GDM1 (cell line): ENCODE results near the gene ZBTB20.
A peak's percentile ranks its signal among the peaks of the same experiment; 100 is the strongest.

Experiments used
- DNase-seq: peaks from one replicate; lab custom pipeline; 2025; lab: John Stamatoyannopoulos, UW

ZBTB20 gene

DNA sequence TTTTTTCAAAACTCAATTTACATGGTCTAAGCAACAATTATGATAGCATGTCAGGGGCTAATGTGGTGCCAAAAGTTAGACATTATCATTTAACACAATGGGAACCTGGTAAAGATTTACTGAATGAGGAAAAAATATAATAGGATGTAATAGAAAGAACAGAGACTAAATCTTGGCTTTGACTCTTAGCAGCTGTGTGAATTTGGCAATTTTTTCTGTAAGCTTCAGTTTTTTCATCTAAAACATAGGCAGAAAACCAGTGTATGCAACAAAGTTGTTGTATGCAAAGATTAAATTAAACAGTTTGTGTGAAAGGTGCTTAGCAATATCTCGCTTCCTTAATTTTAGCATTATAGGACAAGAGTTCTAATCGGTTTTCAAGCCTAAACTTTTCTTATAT lies 57.6 kb downstream of the ZBTB20 start:
- no peak for DNase-seq

DNA sequence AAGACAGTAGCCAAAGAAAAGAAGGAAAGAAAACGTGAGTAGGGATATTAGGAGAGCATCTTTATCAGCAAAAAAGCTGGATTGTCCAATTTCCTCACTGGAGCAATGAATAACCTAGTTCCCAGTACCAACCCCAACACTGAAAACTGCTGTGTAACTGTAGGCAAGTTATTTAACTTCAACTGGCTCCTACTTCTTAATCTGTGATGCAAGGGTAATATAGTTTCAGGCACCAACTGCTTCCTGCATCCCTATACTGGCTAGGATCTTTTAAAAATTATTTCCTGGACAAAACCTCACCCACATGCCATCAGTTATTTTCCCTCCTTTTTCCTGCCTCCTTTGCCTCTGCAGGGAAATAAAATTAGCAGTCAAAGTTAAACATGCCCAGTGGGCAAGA lies 59.6 kb downstream of the ZBTB20 start:
- no peak for DNase-seq

DNA sequence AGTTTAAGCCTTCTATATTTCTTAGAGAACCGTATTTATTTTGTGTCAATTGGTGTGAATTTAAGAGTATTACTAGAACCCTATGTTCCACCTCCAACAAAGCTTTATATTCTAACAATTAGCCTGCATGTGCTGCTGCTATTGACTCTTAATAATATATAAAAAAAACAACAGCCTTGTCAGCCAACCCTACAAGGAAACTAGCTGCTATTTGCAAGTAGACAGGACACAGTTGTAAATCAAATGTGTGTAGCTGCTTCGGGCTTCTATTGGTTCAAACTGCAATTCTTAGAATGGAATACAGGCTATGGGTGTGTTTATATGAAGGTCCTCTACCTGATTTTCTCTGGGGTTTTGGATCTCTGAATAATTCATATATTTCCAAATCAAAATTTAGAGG lies 60.7 kb downstream of the ZBTB20 start:
- DNase-seq = no peak

DNA sequence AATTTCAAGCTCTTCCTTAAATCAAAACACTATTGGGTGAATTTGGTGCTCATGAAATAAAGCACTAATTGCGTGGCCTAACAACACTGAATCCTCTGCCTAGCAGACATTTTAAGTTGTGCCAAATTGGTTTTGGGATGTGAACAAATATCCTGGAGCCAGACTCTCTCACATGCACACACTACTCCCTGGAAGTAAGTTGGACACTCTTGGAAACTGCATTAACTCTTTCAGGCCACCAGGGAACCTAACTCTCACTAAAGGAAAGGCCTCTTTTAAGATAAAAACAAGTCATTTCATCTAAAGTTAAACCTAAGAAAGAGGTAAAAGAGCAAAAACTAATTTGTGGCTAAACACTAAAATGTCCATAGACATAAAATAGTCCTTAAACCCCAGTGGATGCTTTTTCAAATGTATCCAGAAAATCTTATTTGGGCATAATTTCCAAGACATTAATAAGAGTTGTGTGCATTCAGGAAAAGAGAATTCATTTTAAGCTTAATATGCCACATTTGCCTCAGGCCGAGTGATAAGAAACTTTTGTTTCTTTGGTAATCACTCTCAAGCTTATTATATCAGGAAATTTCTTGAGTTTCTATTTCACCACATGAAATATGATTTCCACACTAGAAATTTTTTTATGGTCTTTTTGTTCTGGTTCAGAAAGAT lies 61.8 kb downstream of the ZBTB20 start:
- DNase-seq = no peak

DNA sequence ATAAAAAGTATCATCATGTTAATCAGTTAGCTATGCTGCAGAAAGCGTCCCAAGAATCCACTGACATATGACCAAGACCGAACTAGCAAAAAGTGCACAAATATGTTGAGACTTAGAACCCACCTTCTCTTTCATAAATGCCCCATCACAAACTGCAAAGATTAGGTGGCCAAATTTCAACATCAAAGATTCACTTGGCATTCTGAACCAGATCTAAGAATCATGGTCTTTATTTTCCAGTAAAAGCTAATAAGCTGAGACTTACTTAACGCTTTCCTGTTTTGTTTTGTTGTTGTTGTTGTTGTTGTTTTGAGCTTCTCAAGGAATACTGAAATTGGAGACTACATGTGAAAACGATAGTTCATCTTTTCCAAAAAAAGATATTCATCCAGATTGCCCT lies 62.4 kb downstream of the ZBTB20 start:
- no peak for DNase-seq

DNA sequence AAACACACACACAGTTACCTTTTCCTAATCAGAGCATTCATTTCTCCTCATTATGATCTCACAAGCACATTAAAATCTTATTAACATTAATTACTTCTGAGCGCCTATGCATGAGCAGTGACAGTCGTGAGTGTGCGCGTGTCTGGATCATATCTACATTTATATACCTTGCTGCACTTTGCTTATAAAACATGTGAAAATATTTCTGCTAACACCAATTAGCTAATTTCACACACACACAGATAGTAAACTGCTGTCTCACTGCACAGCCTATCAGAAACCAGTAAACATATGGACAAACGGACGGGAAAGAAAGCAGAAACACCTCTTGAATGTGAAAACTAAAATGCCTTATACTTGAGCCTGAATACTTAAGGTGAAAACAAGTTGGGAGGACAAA lies 64.8 kb downstream of the ZBTB20 start:
- DNase-seq = no peak

DNA sequence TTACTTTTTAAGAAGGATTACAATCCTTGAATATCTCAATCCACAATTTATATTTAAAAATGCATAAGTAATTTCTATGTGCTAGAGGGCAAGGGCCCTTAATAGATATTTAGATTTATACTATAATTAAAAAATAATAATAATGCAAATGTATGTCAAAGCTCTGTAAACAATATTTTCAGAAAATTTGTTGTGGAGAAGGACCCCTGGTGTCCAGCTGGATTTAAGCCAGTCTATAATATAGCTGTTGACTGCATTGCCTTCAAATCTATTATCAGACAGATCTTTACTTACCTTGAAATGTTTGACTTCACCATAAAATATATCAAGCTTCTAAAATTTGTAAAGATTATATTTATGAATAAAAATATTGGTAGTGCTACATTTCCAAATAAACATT lies 65.6 kb downstream of the ZBTB20 start:
- no peak for DNase-seq

DNA sequence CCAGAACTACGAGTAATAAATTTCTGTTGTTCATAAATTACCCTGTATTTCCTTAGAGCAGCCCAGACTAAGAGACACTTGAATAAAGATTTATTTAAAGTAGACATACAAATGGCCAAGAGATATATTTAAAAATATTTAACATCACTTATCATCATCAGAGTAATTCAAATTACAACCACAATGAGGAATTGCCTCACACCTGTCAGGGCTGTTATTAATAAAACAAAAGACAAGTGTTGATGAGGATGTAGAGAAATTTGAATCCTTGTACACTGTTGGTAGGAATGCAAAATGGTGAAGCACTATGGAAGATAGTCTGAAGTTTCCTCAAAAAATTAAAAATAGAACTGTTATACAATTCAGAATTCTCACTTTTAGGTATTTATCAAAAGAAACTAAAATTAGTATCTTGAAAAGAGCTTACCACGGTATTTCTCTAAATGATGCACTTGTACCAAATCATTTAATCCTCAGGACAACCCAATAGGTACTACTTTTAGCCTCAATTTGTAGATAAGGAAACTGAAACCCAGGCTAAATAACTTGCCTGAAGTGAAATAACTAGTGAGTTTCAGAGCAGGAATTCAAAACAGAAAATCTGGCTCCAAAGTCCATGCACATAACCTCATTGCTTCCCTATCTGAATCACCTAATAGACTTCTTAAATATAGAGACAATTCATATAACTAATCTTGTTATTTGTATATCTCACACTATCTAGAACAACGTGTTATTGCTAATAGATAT lies 69.4 kb downstream of the ZBTB20 start:
- no peak for DNase-seq

DNA sequence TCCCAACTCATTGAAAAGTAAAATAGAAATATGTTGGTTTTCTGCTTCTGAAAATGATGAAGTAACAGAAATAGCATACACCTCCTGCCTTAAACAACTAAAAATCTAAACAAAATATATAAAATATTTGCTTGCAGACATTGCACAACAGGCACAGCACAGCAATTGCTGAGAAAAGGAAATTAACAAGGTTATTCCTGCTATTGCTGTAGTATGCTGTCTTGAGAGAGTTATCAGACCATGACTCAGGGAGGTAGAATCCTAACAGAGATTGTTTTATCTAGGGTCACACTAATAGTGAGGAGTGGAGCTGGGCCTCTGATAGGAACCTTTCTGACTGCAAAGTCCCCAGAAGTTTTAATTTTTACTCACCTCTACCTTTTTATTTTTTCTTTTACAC lies 72.6 kb downstream of the ZBTB20 start:
- no peak for DNase-seq

DNA sequence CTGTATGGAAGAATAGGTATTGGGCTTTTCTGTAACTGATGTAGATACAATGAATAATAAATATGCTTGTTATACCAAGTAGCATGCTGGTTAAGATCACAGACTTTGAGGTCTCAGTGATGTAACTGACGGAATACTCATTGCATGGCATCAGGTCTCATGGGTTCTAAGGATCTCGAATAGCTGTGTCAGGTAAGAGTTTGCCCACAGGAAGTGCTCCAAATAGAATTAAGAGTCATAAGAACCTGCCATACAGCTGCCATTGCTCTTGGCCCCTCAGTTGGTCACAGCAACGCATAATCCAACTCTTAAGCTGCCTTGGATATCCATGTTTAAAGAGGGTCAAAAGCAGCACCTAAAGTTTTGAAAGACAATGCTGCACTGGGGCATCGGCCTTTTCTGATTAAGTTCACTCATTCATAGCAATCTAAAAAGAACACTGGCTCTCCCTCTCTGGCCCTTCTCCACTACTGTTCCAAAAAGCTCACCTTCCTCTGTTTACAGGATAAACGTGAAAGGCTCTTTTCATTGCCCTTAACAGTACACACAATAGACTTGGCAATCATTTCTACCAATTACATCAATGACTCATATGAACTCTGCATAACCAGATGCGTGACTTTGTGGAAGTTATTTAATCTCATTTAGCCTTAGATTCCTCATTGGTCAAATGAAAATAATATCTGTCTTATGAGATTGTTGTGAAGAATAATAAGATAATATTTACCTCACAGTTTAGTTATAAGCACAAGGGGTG lies 74.6 kb downstream of the ZBTB20 start:
- no peak for DNase-seq

DNA sequence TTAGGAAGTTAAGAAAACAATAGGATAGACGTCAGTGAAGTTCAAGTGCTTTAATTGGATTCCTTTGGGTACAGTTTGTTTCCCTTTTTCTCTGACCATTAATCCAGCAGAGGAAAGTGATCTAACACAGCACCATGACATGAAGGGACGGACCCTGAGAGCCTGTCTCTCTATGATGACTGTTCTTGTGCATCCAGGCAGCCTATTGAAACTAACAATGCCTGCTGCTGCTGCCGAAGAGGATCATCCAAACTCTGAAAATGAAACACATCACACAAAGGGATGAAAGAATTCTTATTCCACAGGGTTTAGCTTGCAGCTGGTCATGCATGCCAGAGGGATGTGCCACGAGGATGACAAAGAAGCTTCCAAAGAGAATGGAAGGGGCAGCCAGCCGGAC lies 75.5 kb downstream of the ZBTB20 start:
- DNase-seq = no peak

DNA sequence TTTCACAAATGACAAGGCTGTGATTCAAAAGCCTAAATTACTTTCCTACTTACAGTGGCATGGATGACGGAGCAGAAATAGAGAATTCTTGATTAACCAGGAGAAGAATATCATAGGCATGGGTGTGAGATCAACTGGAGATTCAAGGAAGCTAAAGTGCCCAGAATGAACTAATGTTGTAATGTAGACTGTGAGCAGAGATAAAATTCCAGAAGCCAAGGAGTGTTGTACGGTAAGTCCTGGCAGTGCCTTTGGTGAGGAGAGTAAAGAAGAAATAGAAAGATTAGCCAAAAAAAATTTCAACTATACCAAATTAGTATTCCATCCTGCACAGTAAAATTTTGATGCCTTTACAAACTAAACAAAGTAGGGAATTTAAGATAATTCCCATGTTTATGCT lies 75.9 kb downstream of the ZBTB20 start:
- DNase-seq = no peak

DNA sequence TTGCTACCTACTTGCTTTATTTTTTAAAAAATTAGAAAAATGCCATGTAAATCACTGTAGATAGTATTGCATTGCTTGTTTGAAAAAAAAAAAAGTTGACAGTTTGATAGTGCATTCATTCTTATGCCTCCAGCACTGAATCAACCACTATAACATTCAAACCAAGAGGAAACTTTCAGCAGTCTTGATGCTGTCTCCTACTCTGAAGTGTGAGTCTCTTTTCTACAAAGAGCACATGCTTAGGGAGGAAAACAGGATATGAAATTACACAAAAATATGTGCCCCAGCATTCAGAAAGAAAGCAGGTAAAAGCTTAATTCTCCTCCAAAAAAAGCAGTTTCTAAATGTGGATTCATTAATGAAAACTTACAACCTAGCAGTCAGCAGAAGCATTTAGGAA lies 78.3 kb downstream of the ZBTB20 start:
- no peak for DNase-seq

DNA sequence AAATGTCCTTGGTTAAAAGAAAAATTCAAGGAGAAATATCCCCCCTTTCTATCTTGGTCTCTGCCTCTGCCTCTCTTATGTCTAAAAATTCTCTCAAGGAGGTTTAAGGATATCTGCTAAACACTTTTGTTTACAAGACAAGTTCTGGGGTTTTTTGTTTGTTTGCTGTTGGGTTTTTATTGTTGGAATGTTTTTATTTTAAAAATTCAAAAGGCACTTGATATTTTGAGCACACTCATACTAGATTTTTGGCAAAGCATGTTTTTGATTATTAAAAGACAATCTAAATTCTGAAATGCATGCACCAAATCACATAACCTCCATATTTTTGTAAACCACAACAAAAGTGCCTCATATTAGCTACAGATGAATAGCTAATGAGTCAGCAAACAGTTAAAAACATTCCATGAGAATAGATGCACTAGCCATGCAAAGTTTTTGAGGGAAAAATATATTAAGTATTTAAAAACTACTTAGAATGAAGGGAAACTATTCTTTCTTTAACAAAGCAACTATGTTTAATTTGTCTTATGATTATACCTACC lies 84.6 kb downstream of the ZBTB20 start:
- DNase-seq = no peak

DNA sequence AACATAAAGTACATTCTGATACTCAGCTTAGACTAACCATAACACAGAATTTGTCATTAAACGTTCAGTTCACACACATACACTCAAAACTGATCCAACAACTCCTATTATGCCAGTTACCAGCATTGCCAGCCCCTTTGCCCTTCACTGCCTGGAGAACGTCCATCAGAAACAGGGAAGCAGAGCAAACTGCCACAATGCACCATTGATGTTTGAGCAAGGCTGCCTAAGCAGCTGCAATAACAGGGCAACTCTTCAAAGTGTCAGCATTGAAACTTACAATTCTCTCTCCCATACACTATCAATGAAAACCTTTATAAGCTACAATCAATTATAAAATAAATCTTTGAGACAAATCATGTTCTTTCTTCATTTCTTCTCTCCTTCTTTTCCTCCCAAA lies 85.1 kb downstream of the ZBTB20 start:
- no peak for DNase-seq

DNA sequence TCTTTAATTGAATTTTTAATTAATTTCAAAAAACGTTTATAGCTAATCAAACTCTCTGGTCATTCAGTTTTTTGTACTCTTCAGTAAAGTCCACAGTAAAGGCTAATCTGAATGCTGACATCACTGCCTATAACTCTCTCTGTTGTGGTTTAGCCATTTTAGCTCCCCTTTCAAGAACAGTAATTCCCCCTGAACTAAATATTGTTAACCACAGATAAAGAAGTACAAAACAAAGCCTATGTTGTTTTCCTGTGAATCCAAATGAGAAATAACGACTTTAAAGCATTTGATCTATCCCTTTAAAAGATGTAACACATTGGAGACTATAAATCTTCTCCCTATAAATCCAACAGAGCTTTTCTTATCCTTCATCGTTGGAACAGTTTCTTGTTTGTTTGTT lies 94.2 kb downstream of the ZBTB20 start:
- no peak for DNase-seq

DNA sequence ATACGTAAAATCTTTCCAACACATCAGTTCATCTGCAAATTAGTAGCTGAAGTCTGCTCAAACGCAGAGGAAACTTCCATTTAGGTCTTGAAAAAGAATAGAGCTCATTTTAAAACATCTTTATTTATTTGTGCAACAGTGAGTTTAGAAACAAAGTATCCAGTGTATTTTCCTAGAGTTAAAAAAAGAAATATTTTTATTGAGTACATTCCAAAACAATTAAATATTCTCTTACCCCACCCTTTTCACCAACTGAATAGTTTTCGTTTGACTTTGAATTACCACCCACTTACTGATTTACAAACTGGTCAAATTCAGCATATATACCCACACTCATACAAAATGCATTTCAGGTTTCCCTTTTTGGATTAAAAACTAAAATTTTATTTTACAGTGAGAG lies 104.7 kb downstream of the ZBTB20 start:
- no peak for DNase-seq

DNA sequence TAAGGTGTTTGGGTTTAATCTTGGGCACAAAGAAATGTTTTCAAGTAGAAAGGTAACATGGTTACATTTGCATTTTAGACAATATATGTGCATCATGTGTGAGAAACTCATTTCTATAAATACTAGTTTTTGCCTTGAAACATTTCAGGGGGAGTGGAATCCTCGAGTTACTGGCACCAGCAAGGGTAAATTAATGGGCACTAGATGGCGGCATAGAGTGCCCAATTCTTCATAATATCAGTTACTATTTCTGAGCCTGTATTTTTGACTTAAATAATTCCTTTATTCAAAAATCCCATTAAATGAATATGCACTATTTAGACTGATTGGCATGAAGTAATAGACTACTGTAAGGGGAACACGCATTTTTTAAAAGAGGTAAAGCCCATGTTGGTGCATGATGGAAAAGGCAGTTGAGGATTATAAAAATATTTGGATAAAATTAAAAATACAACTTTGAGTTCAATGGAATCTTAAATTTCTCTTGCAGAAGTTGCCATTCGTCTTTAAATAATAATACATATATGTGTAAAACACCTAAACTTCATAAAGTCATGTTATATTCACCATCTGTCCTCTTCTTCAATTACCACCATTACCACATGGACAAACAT lies 106.3 kb downstream of the ZBTB20 start:
- peak; percentile 1 for DNase-seq

DNA sequence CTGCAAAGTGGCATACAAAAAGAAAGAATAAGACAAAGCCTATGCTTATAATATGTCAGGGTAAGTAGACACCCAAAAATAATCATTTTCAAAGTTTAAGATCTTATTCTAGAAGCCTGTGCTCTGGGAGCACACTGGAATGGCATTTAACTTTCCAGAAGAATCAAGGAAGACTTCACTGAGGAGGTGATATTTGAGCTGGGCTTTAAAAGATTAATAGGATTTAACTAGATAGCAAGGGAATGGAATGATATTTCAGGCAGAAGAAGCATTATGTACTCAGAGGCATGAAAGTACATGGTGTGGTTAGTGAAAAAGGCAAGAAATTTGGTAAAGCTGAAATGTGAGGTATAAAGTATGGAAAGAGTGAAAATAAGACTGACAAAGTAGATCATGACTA lies 106.8 kb downstream of the ZBTB20 start:
- no peak for DNase-seq

DNA sequence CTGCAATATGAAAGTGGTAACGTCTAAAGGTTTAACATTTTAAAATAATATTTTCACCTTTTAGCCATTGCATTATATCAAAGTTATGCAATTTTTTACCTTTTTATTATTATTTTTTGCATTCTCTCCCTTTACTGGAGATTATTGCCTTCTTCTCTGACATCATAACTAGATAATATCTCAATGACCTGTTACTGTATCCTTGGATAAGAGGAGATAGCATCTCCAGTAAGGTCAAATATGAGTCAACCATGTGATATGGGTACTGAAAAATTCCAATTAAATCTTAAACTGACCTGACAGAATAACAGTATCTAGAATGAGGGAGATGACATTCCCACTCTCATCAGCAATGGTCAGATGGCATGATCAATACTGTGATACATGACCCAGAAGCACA lies 108.3 kb downstream of the ZBTB20 start:
- DNase-seq = no peak

DNA sequence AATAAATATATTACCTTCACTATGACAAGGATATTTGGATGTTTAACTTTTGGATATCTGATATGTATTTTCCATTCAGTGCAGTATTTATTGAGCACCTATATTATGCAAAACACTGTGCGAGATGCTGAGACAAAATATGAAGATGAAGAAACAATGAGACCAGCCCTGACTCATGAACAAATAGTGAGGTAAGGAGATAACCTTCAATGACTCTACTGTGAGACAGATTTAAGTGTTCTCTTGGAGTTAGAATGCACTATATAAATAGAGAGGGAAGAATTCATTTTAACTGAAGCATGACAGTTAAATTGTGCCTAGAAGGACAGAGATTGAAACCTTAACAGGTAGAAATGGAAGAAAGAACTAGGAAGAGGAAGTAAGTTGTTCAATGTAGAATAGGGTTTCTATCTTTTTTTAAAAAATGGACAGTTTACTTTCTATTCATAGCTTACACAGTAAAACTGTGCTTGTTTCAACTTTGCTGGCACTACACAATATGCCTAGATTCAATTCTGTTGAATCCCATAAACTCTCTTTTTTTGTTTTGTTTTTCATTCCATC lies 124.2 kb downstream of the ZBTB20 start:
- no peak for DNase-seq

DNA sequence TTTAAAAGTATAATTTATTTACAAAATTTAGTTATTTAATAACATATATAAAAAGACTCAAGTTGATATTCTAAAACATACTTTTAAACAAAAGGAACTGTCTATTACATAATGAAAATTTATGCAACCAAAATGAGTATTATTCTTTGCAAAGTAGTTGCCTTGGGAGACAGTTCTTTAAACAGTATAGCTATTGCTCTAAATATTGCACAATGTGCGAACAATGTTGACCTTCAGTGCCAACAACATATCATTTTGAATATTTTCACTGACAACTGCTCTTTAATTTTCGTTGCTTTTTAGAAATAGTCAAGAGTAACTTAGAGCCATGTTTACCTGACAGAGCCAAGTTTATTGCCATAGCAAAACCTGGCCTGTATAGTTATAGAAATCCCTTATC lies 124.9 kb downstream of the ZBTB20 start:
- DNase-seq = no peak
